NCI-H2171 treated with DMSO at 0.1 percent for 48 hours (cell line): ENCODE results near the gene CTXND1.

Experiments used
- DNase-seq: peaks from one replicate; lab custom pipeline; 2025; lab: John Stamatoyannopoulos, UW

The CTXND1 gene

GRCh38 chr15:80180986-80181385 is 71.0 kb downstream of the CTXND1 start:
- no peak for DNase-seq

GRCh38 chr15:80180468-80180867 is 71.5 kb downstream of the CTXND1 start:
- no peak for DNase-seq

- no peak for DNase-seq
Measured at GRCh38 chr15:80179935-80180334, 72.1 kb downstream of the CTXND1 start.

- DNase-seq = no peak
Measured at GRCh38 chr15:80179025-80179759, 72.8 kb downstream of the CTXND1 start.

GRCh38 chr15:80177156-80177555 is 74.9 kb downstream of the CTXND1 start:
- DNase-seq = no peak

GRCh38 chr15:80176443-80176842 is 75.6 kb downstream of the CTXND1 start:
- no peak for DNase-seq

- no peak for DNase-seq
Measured at GRCh38 chr15:80175436-80175835, 76.6 kb downstream of the CTXND1 start.

GRCh38 chr15:80174017-80174746 is 77.8 kb downstream of the CTXND1 start:
- DNase-seq = no peak

- peak; percentile 54 for DNase-seq
Measured at GRCh38 chr15:80173022-80173759, 78.8 kb downstream of the CTXND1 start.

GRCh38 chr15:80172401-80172800 is 79.6 kb downstream of the CTXND1 start:
- no peak for DNase-seq

GRCh38 chr15:80171787-80172186 is 80.2 kb downstream of the CTXND1 start:
- no peak for DNase-seq

GRCh38 chr15:80170596-80170995 is 81.4 kb downstream of the CTXND1 start:
- DNase-seq = no peak

- no peak for DNase-seq
Measured at GRCh38 chr15:80169768-80170357, 82.2 kb downstream of the CTXND1 start.

GRCh38 chr15:80168421-80168820 is 83.6 kb downstream of the CTXND1 start:
- no peak for DNase-seq

GRCh38 chr15:80167936-80168335 is 84.1 kb downstream of the CTXND1 start:
- no peak for DNase-seq

GRCh38 chr15:80163897-80164296 is 88.1 kb downstream of the CTXND1 start:
- no peak for DNase-seq

GRCh38 chr15:80163217-80163616 is 88.8 kb downstream of the CTXND1 start:
- no peak for DNase-seq

GRCh38 chr15:80162059-80162554 is 89.9 kb downstream of the CTXND1 start:
- no peak for DNase-seq

GRCh38 chr15:80161468-80162016 is 90.5 kb downstream of the CTXND1 start:
- DNase-seq = no peak

GRCh38 chr15:80160570-80161156 is 91.3 kb downstream of the CTXND1 start:
- DNase-seq = no peak

- no peak for DNase-seq
Measured at GRCh38 chr15:80159811-80160569, 92.0 kb downstream of the CTXND1 start.
